ENCODE data around the gene NEURL1. TPM values are rescaled to one million over a fixed set of nuclear protein-coding genes. Genes with fewer than 3 reads are reported as not detected.

NEURL1 gene
- total RNA-seq, 1 donor from 2014 or later, result 0.05 TPM

DNA sequence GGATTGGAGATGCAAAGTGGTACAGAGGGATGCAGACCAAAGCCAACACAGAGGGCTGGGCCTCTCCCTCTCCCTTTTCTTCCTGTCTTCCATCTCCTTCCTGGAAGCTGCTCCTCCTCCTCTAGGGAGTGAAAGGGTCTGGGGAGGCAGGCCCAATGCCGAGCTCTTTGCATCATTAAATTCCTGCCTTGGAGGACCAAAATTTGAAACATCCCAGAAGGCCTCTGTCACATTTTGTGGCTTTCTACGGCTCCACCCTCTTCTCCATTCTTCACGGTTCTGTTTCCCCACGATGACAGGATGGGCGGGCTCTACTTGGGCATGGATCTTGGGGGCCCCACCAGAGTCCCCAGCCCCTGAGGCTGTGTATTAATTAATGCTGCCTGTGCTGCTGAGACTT is 76.4 kb downstream of the NEURL1 start:
- Mint-ChIP-seq H3K9me3 (ENCODE audit: low read depth) (no peaks in the 10 kb centered on the region), H3K27me3 (ENCODE audit: low read depth) (peaks cover 33% of the 10 kb centered on the region), H3K4me3 (ENCODE audit: unreplicated experiment) (no peak overlapping the region), H3K36me3 (ENCODE audit: low read depth) (no peaks in the 10 kb centered on the region), H3K27ac (ENCODE audit: unreplicated experiment) (no peak overlapping the region), H3K4me1 (ENCODE audit: low read depth) (no peaks in the 10 kb centered on the region)
- TF ChIP-seq, protein P1, sequence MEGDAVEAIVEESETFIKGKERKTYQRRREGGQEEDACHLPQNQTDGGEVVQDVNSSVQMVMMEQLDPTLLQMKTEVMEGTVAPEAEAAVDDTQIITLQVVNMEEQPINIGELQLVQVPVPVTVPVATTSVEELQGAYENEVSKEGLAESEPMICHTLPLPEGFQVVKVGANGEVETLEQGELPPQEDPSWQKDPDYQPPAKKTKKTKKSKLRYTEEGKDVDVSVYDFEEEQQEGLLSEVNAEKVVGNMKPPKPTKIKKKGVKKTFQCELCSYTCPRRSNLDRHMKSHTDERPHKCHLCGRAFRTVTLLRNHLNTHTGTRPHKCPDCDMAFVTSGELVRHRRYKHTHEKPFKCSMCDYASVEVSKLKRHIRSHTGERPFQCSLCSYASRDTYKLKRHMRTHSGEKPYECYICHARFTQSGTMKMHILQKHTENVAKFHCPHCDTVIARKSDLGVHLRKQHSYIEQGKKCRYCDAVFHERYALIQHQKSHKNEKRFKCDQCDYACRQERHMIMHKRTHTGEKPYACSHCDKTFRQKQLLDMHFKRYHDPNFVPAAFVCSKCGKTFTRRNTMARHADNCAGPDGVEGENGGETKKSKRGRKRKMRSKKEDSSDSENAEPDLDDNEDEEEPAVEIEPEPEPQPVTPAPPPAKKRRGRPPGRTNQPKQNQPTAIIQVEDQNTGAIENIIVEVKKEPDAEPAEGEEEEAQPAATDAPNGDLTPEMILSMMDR (IDR thresholded peaks at IDR 0.05), result no peak
- no peak for DNase-seq (ENCODE audit: low spot score)

GRCh38 chr10:103570844-103571655 is 77.5 kb downstream of the NEURL1 start:
- no peaks in the 10 kb centered on the region for H3K9me3 Mint-ChIP-seq (ENCODE audit: low read depth)
- peaks cover 35% of the 10 kb centered on the region for H3K27me3 Mint-ChIP-seq (ENCODE audit: low read depth)
- H3K27ac Mint-ChIP-seq (ENCODE audit: unreplicated experiment), result no peak overlapping the region
- no peaks in the 10 kb centered on the region for H3K36me3 Mint-ChIP-seq (ENCODE audit: low read depth)
- no peak overlapping the region for H3K4me3 Mint-ChIP-seq (ENCODE audit: unreplicated experiment)
- TF ChIP-seq, protein P1 (IDR thresholded peaks at IDR 0.05), result no peak
- DNase-seq (ENCODE audit: low spot score), result no peak
- H3K4me1 Mint-ChIP-seq (ENCODE audit: low read depth), result no peaks in the 10 kb centered on the region

DNA sequence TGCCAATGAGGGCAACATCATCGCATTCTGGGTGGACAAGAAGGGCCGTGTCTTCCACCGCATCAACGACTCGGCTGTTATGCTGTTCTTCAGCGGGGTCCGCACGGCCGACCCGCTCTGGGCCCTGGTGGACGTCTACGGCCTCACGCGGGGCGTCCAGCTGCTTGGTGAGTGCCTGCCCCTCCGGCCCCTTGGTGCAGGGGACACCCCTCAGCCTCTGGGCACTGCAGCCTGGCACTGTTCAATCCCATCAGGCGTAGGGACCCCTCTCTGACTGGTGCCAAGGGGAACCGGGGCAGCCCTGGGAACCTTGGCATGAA is 78.1 kb downstream of the NEURL1 start:
- no peak overlapping the region for H3K4me3 Mint-ChIP-seq (ENCODE audit: unreplicated experiment)
- no peaks in the 10 kb centered on the region for H3K36me3 Mint-ChIP-seq (ENCODE audit: low read depth)
- H3K9me3 Mint-ChIP-seq (ENCODE audit: low read depth), result no peaks in the 10 kb centered on the region
- peaks cover 32% of the 10 kb centered on the region for H3K27me3 Mint-ChIP-seq (ENCODE audit: low read depth)
- no peak overlapping the region for H3K27ac Mint-ChIP-seq (ENCODE audit: unreplicated experiment)
- H3K4me1 Mint-ChIP-seq (ENCODE audit: low read depth), result no peaks in the 10 kb centered on the region
- TF ChIP-seq, protein P1 (IDR thresholded peaks at IDR 0.05), result no peak
- no peak for DNase-seq (ENCODE audit: low spot score)

DNA sequence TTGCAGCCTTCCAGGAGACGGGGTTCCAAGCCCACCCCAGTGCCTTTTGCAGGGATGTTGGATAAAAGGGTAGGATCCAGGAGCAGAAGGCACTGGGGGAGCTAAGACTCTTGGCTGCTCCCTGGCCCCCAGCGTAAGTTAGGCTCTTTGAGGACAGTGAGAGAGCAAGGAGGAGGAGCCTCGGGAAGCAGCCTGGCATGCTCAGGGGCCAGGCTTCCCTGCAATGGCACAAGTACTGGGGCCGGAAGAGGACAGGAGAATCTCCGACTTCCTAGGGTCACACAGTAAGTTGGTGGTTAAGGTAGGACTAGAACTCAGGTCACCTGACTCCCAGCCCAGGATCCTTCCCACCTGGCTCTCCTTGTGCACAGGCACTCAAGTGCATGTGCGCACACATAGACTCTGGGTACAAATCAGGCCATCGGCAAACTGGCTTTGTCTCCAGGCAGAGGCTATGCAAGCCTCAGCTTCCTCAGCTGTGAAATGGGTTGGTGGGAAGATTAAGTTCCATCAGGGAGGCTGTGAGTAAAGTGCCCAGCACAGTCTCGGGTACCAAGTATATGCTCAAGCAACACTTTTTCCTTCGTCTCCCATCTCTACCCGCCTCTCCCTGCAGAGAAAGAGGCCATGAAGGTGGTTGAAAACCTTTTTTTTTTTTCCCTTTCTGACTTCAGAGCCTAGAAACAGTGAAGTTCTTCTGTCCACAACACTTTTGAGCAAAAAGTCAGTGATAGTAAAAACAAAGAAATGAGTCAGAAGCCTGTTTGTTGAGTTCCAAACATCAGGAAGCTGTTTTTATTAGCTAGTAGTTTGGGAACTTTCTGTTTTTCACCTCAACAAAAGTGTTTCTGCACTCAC is 79.1 kb downstream of the NEURL1 start:
- Mint-ChIP-seq H3K27ac (ENCODE audit: unreplicated experiment) (no peak overlapping the region), H3K4me3 (ENCODE audit: unreplicated experiment) (no peak overlapping the region), H3K27me3 (ENCODE audit: low read depth) (peaks cover 32% of the 10 kb centered on the region), H3K9me3 (ENCODE audit: low read depth) (no peaks in the 10 kb centered on the region), H3K4me1 (ENCODE audit: low read depth) (no peaks in the 10 kb centered on the region), H3K36me3 (ENCODE audit: low read depth) (no peaks in the 10 kb centered on the region)
- TF ChIP-seq, protein P1 (IDR thresholded peaks at IDR 0.05), result no peak
- no peak for DNase-seq (ENCODE audit: low spot score)

GRCh38 chr10:103573205-103573487 is 79.6 kb downstream of the NEURL1 start:
- no peaks in the 10 kb centered on the region for H3K9me3 Mint-ChIP-seq (ENCODE audit: low read depth)
- no peaks in the 10 kb centered on the region for H3K36me3 Mint-ChIP-seq (ENCODE audit: low read depth)
- peaks cover 32% of the 10 kb centered on the region for H3K27me3 Mint-ChIP-seq (ENCODE audit: low read depth)
- no peaks in the 10 kb centered on the region for H3K4me1 Mint-ChIP-seq (ENCODE audit: low read depth)
- no peak overlapping the region for H3K4me3 Mint-ChIP-seq (ENCODE audit: unreplicated experiment)
- DNase-seq (ENCODE audit: low spot score), result no peak
- TF ChIP-seq, protein P1 (IDR thresholded peaks at IDR 0.05), result no peak
- no peak overlapping the region for H3K27ac Mint-ChIP-seq (ENCODE audit: unreplicated experiment)

All from chondrocyte (in vitro differentiated cells).